Fibroblast of mammary gland (primary cell): ENCODE results near the gene SLC10A3.
A peak's percentile ranks its signal among the peaks of the same experiment; 100 is the strongest.

Experiments used
- DNase-seq: peaks from one replicate; pipeline ENCODE4 v3.0.0-alpha.2; 2010; ENCODE audit warnings: low read depth
- H3K4me3 ChIP-seq: 2 replicates; pipeline ENCODE4 v1.5.1; 2011; ENCODE audit warnings: low read depth, mild to moderate bottlenecking, low read length, moderate library complexity; ENCODE audit not compliant: control insufficient read depth
- CTCF ChIP-seq: conservative IDR thresholded peaks from 2 replicates; pipeline ENCODE4 v1.5.1; 2011; ENCODE audit warnings: low read depth, low read length, inconsistent platforms; ENCODE audit not compliant: control insufficient read depth, insufficient read depth

The SLC10A3 gene

GRCh38 chrX:154458116-154458953, 32.1 kb downstream of the SLC10A3 start, which contains the start of gene PLXNA3:
Gene PLXNA3, plus strand, starts transcription at chrX:154458281. Its CDS starts 1,903 bp downstream, at chrX:154460184.
- H3K4me3 ChIP-seq, result peak within 1 kb of the TSS; percentile 66
- no peak for TF ChIP-seq CTCF
- no peak for DNase-seq

- peak overlapping the region; percentile 42 for H3K4me3 ChIP-seq
- DNase-seq, result no peak
- TF ChIP-seq CTCF, result no peak
Observed at GRCh38 chrX:154457491-154458115, 32.8 kb downstream of the SLC10A3 start.

- TF ChIP-seq CTCF, result no peak
- DNase-seq, result no peak
- H3K4me3 ChIP-seq, result no peak overlapping the region
Observed at GRCh38 chrX:154452823-154453222, 37.6 kb downstream of the SLC10A3 start.

- H3K4me3 ChIP-seq, result no peak overlapping the region
- no peak for TF ChIP-seq CTCF
- DNase-seq, result no peak
Observed at GRCh38 chrX:154450312-154450711, 40.1 kb downstream of the SLC10A3 start.

- DNase-seq, result no peak
- TF ChIP-seq CTCF, result no peak
- no peak overlapping the region for H3K4me3 ChIP-seq
Observed at GRCh38 chrX:154449618-154450017, 40.8 kb downstream of the SLC10A3 start.

GRCh38 chrX:154448484-154448883, 41.9 kb downstream of the SLC10A3 start:
- TF ChIP-seq CTCF, result no peak
- DNase-seq, result no peak
- no peak overlapping the region for H3K4me3 ChIP-seq
